ENCODE data around the gene RHCG.

RHCG gene

GRCh38 chr15:89442671-89443307 is 53.6 kb downstream of the RHCG start:
- DNase-seq = peak in 2 of 5 experiments; percentile 15 to 74

GRCh38 chr15:89442155-89442554 is 54.2 kb downstream of the RHCG start:
- DNase-seq = no peak

- no peak for DNase-seq
Measured at GRCh38 chr15:89441295-89441812, 55.0 kb downstream of the RHCG start.

GRCh38 chr15:89439764-89440163 is 56.6 kb downstream of the RHCG start:
- DNase-seq = no peak

- DNase-seq = no peak
Measured at GRCh38 chr15:89436560-89437311, 59.6 kb downstream of the RHCG start.

DNA sequence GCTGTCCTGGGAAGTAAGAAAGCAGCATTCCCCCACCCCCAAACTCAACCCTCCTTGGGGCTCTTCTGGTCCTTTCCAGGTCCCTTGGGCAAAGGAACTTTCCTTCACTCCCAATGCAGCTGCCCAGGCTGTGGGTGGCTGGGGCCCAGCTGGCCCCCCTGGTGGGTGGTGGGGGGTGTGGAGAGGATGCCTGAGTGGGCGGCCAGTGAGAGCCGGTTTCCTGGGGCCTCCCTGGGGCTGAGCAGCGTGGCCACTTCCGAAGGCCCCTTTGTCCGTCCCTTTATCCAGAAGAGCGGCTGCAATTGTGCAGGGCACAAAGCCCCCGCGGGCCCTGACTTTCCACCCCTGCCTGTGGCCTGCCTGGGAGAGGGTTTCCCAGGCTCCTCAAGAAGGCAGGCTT is 61.0 kb downstream of the RHCG start:
- no peak for DNase-seq

DNA sequence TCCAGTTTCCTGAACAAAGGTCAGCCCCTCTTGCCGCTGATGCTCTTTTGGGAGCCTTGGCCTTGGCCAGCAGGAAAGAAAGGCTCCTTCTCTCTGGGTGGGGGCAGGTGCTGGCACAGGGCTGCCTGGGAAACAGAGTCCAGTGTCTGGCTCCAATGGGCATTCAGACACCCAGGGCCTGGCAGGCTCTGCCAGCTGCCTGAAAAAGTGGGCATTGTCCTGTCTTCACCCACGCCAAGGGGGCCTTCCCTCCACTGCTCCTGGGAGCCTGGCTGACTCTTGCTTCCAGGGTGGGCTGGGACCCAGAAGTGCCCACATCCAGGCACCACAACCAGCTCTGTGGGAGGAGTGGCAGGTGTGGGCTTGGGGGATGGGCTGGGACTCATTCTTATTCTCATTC is 62.7 kb downstream of the RHCG start:
- no peak for DNase-seq

GRCh38 chr15:89430530-89431341 is 65.6 kb downstream of the RHCG start:
- peak; percentile 51 to 90 (median 73) for DNase-seq

GRCh38 chr15:89429986-89430385 is 66.4 kb downstream of the RHCG start:
- DNase-seq = no peak

DNA sequence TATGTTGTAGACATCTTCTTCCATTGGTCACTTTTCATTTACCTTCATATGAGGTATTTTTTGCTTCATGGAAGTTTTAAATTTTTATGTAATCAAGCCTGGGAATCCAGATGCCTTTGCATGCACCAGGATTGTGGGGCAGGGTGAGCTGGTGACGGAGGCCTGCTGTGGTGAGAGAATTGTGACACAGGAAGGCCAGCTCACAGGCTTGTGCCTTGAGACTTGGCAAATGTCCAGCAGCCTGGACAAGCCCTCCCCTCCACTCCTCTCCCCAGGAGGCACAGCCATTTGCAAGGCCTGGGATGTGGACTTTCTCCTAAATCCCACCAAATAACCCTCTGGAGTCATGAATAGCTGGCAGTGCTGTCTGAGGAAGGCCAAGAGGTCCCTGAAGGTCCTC is 67.4 kb downstream of the RHCG start:
- no peak for DNase-seq

- DNase-seq = no peak
Measured at GRCh38 chr15:89428246-89428645, 68.1 kb downstream of the RHCG start.

DNA sequence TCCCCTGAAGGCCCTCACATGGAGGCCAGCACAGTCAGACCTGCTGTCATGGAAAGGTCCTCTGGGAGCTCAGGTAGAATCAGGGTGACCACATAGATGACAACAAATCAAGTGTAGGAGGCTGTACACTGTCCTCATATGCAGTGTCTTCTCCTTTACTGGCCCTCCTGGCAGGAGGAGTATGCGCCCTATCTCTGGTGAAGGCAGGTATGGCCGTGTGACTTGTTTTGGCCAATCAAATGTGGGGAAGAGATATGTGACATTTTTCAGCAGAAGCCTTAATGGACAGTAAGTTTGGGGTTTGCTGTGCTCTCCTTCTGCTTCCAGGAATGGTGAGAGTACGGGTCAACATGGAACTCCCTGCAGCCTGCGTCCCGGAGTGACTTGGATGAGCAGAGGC is 69.9 kb downstream of the RHCG start:
- no peak for DNase-seq

- DNase-seq = no peak
Measured at GRCh38 chr15:89423981-89424380, 72.4 kb downstream of the RHCG start.
